HL-60/S4 treated with retinoic acid at 250 ng/mL for 4 days and 3 days (cell line): ENCODE results near the gene PRKCA.
"Not testable (repeated sequence)": the region's sequence is repeated elsewhere in the genome, so short reads cannot be mapped to it uniquely, and the experiment has no call there.

ENCODE experiments used
- in situ Hi-C: fragments of 300-500 bp; cut with MboI; formaldehyde crosslinking; loops from 2 replicates; pipeline ENCODE4 v1.7.0; 2022; ENCODE audit warnings: low sequenced_read_pairs

PRKCA gene

GRCh38 chr17:66595893-66596292 is 293.5 kb downstream of the PRKCA start:
- in situ Hi-C loops, result no loop called here

DNA sequence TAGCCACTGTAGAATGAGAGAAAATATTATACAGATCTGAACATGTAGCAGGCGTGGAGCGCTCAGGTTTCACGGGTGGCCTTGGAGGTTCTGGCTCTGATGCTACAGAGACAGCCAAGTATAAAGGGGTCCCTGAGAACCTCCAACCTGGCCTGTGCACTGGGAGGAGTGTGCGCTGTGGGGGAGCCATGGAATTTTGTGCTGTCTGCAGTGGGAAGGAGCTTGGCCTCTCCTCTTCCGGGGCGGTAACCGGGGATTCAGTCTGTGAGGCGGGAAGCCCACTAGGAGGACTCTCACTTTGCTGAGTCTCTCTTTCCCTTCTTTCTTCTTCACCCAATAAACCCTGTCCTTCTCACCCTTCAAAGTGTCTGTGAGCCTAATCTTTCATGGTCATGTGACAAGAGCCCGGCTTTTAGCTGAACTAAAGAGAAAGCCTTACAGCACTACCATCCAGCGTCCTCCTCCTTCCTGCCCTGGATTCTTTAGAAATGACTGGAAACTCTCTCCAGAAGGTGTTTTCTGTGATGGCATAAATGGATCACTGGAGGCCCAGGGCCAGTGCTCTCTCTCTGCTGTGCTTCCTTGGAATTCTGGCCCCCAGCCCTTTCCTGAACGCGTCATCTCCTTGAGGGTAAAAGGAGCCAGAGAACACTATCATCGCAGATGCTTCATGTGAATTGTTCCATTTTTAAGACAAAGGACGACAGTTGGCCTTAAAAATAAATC is 300.4 kb downstream of the PRKCA start:
- in situ Hi-C loops, result no loop called here

- in situ Hi-C loops, result no loop called here
These were observed 302.0 kb downstream of the PRKCA start for GRCh38 chr17:66604376-66604775.

GRCh38 chr17:66605541-66605940 is 303.1 kb downstream of the PRKCA start:
- in situ Hi-C loops, result no loop called here

GRCh38 chr17:66610361-66611133 is 308.1 kb downstream of the PRKCA start:
- in situ Hi-C loops, result no loop called here

GRCh38 chr17:66611397-66611796 is 309.0 kb downstream of the PRKCA start:
- in situ Hi-C loops, result no loop called here

- in situ Hi-C loops, result no loop called here
These were observed 310.6 kb downstream of the PRKCA start for GRCh38 chr17:66612993-66613392.

DNA sequence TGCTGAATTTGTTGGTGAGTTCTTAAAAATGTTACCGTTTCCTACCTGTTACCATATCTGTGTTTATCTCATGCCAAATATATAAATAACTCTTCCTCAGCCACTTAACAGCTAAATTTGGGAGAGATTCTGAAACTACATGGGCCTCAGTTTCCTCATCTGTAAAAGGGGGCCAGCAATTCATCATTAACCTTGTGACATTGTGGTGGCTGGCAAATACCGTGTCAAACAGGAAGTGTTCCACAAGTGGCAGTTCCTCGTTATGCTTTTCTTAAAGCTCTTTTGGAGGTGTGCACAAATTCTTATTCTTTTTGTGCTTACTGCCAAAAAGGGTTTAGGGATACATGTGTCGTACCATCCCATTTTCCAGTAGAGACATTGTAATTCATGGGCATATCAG is 312.1 kb downstream of the PRKCA start:
- in situ Hi-C loops, result no loop called here

DNA sequence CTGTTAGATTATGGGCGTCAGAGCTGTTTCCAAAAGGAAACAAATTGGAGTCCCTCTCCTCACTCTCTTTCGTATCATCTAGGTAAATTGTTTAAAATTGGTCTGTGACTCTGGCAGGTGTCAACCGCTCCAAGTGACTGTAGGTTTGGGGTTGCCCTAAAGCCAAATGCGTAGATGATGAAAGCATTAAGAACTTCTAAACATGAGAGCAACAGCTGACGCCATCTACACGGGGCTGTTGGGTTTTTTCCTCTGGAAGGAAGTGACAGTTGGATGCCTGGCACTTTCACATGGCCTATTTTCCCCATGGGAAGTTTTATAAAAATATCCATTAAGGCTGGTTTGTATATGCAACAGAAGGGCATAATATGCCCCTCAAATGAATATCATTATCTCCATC is 316.8 kb downstream of the PRKCA start:
- in situ Hi-C loops, result no loop called here

DNA sequence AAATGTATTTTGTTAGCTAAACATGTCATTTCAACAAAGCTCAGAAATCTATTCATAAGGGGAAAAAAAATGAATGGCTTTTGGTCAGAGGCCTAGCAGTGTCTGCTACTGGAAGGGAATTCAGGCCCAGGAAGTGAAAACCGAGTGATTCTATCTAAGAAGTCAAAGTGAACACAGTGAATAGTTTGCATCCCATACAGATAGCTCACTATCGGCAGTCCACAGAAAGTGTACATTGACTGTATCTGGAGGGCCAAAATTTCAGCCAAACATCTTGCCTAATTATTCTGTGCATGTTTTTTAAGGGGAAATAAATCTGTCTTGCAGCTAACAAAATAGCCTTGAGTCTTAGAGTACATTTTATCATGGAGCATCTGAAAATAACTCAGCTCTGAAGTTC is 318.1 kb downstream of the PRKCA start:
- in situ Hi-C loops, result no loop called here

DNA sequence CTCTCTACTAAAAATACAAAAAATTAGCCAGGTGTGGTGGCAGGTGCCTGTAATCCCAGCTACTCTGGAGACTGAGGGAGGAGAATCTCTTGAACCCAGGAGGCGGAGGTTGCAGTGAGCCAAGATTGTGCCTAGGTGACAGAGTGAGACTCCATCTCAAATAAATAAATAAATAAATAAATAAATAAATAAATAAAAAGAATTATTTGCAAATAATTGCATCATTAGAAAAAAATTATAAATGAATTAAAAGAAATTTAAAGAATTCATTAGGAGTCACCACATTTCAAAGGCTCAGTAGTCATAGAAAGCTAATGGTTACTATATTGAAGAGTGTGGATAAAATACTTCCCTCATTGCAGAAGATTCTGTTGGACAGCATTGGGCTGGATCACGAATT is 322.2 kb downstream of the PRKCA start:
- in situ Hi-C loops, result not testable (repeated sequence)

DNA sequence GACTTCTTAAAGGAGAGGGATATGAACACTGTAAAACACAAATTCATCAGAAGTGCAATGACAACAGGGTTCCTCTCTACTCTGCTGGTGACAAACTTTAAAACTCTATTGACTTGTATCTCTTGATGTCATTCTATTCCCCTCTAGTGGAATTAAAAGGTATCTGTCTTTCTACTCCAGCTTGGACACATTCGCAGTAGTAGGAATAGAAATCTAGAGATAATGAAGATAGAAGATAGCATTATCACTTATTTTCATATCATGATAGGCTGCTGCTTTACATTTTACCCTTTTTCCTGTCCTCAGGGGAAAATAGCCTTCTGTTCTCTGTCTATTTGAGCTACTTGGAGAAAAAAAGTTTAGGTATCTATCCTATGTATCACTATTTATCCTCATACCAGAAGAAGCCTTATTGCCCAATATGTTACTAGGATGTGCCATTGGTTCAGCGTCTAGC is 322.9 kb downstream of the PRKCA start:
- in situ Hi-C loops, result no loop called here

GRCh38 chr17:66627985-66628384 is 325.6 kb downstream of the PRKCA start:
- in situ Hi-C loops, result no loop called here

DNA sequence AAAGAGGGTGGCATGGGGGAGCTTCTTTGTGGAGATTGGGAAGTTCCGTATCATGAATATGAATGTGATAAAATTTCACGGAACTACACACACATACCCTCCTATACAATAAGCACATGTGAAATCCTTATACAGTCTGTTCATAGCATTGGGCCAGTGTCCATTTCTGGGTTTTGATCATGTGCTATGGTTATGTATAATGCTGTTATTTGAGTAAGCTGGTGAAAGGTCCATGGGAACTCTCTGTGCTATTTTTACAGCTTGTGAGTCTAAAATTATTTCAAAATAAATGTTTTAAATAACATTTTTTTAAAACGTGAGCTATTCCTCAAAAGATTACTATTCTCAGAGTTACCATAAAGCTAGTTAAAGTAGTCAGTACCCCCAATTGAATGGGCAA is 327.3 kb downstream of the PRKCA start:
- in situ Hi-C loops, result no loop called here

DNA sequence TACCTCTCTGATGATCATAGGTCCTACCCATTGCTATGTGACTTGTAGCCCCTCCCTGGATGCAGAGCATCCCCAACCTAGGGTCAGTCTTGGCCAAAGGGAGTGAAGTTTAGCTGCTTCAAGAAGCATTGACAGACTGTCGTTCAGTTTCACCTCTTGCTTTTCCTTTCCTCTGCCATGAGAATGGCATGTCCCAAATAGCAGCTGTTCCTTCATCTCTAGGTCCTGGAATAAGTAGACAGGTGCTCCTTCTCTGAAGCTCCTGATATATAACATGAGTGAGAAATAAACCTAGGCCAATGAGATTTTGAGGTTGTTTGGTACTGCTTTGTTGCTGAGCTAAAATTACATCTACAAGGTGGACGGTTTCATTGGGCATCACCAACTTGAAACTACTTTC is 328.0 kb downstream of the PRKCA start:
- in situ Hi-C loops, result no loop called here

DNA sequence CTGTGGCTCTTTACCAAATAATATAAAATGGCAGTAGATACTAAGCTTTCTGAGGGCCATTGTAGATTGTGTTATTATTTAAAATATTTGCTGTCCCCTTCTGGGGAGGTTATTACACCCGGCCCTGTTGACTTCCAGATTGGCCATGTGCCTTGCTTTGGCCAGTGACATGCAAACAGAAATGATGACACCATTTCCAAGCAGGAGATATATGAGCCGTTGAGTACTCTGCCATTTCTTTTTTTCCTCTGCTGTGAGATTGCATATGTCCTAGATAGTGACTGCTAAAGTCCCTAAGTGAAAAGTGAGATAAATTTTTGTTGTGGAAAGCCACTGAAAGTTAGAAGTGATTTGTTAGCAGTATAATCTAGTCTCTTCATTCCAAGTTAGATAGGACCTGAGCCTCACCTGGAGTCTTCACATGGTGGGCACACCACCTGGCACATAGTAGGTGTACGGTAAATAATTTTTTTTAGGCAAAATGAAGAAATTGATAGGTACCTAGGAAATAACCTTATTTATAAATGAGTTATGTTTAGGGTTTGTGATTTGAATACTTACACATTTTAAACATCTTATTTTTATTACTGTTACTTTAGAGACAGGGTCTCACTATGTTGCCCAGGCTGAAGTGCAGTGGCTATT is 328.5 kb downstream of the PRKCA start:
- in situ Hi-C loops, result no loop called here

DNA sequence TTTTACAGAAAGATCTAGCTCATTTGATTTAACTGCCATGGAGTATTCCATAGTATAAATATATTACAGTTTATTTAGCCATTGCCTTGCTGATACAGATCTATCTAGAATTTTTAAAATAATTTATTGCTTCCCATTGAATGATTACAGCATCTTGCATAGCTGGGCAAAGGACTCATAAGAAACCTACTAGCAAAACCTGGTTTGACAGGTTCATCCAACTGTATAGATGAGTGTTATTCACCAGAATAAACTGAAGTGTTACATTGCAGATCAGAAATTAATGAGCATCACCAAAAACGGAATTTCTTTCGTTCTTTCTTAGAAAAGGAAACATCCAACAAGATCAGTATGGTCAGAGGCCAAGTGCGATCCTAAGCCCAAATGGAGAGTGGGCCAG is 330.3 kb downstream of the PRKCA start:
- in situ Hi-C loops, result no loop called here

GRCh38 chr17:66633317-66633965 is 331.0 kb downstream of the PRKCA start:
- in situ Hi-C loops, result no loop called here

DNA sequence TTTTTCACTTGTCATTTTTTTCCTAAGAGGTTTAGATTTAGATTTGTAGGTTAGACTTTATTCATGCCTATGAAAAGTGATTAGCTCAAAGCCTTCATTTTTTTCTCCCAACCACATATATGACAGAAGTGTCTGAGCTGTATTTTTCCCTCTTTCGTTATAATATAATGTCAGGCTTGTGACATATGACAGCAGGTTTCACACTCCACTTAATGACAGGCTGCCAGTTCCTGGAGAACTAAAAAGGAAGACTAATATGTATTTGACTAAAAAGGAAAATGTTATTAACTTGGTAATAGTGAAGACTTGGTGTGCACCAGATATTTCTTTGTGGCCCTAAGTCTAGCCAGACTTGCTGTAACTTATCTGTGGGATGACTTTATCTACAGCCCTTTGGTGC is 331.8 kb downstream of the PRKCA start:
- in situ Hi-C loops, result no loop called here

- in situ Hi-C loops, result no loop called here
These were observed 333.1 kb downstream of the PRKCA start for GRCh38 chr17:66635386-66636045.

DNA sequence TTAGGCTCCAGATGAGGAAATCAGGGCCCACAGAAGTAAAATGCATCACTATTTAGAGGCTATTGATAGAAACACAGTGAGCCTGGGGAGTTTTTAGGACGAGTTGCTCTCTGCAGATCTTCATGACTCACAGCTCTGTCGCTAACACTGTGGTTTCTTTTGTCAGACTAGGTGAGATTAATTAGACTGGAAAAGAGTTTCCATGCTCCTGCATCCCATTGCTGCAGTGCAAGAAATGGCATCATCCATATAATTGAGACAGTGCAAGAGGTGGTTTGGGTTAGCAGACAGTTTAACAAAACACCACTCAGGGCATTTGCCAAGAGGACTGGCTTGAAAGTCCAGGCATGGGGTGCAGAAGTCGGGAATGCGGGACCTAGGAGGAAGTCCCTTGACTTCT is 333.7 kb downstream of the PRKCA start:
- in situ Hi-C loops, result no loop called here
